Measurements from ENCODE around the gene CRABP2.

GRCh38 chr1:156745881-156746280 lies 40.5 kb upstream of the CRABP2 start:
- TF ChIP-seq YY1 (IDR thresholded peaks at IDR 0.05; ENCODE audit: insufficient read depth, insufficient read length) = no peak
- TF ChIP-seq SUZ12 (IDR thresholded peaks at IDR 0.05; ENCODE audit: extremely low read depth, insufficient read depth, insufficient read length) = no peak
- TF ChIP-seq ZNF274 (IDR thresholded peaks at IDR 0.05; ENCODE audit: low read depth, low read length) = no peak

All from NT2/D1 (cell line).